ENCODE results near the gene DSC3.

GRCh38 chr18:30940952-30941539, 101.5 kb downstream of the DSC3 start:
- no peak for TF ChIP-seq POLR2A (IDR thresholded peaks at IDR 0.05; ENCODE audit: low read depth, low read length)
- no peak for TF ChIP-seq POLR2AphosphoS5 (IDR thresholded peaks at IDR 0.05; ENCODE audit: low read depth, low read length)

All from GM12891 (cell line).